GM19238 (cell line): ENCODE results near the gene LARP4B.

Source experiments
- DNase-seq: peaks from one replicate; pipeline ENCODE4 v3.0.0; 2011; ENCODE audit warnings: low spot score; ENCODE audit not compliant: insufficient read length

The LARP4B gene

DNA sequence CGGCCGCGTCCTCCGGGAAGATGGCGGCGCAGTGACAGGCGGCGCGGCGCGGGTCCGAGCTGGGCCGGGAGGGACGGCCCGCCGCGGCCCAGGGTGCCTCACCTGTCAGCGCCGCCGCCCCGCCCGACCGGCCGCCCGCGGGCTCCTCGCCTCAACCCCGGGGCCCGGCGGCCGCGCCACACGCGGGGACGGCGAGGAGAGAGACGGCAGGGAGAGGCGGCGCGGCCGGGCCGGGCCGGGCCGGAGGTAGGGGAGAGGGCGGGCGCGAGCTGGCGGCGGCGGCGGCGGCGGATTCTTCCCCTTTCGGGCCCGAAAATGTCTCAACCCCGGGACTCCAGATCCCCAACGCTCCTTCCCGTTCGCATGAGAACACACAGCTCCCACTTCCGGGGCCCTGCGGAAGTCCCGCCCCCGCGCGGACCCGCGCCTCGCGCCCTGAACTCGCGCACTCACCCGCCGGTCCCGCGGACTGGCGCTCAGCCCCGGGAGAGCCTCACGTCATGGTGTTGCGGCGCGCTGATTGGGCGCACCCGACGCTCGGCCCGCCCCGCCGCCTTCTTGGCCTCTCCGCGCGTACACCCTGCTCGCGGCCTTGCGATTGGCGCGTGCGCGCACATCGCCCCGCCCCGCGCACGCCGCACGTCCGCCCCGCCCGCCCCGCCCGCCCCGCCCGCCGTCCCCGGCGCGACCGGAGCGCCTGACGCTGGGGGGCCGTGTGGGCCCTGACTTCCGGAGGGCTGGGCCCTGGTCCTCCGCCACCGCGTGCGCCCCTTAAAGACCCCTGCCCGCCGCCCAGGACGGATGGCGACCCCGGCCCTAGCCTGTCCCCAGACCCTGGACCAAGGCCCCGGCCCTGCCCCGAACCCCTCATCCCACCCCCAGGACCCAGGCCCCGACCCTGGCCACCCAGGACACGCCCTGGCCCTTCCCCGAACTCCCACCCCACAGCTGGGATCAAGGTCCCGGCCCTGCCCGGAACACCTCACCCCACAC, at the start of gene LARP4B:
LARP4B (minus strand) TSS at position 380 of the 993 bp plus-strand sequence. CDS start 45,984 bp downstream, outside the sequence.
- peak; percentile 97 for DNase-seq

DNA sequence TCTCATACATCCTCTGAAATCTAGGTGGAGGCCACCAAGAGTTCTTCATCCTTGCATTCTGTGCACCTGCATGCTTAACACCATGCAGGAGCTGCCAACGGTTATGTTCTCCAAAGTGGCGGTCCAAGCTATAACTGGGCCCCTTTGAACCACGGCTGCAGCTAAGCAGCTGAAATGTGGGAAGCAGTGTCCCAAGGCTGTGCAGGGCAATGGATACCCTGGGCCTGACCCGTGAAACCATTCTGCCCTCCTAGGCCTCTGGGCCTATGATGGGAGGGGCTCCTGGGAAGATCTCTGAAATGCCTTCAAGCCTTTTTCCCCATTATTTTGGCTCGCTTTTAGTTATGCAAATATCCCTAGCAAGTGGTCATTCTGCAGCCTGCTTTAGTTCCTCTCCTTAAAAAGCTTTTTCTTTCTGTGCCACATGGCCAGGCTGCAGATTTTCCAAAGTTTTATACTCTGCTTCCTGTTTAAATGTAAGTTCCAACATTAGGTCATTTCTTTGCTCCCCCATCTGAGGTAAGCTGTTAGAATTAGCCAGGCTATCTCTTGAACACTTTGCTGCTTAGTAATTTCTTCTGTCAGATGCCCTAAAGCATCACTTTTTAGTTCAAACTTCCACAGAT, 49.1 kb upstream of the LARP4B start:
- DNase-seq = no peak

DNA sequence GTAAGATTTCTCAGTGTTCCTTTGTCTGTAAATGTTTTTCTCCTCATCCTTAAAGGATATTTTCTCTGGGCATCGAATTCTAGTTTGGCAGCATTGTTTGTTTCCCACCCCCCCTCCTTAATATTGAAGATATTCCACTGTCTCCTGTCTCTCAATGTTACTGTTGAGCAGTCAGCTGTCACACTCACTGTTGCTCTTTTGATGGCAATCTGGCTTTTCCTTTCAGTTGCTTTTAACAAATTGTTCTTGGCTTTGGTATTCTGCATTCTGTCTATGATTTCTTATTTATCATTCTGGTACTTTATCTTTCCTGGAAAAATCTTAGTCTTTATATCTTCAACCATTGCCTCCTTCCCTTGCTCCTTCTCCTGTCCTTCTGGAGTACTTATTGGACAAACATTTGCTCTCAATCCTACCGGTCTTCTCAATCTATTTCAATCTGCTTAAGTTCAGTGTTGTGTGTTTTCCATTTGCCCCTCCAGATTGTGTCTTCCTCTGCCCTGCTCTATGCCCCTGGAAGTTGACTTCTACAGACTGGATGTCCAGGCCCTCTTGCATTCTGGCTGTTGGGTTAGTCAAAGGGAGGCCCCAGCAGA, 47.4 kb upstream of the LARP4B start:
- DNase-seq = no peak

DNA sequence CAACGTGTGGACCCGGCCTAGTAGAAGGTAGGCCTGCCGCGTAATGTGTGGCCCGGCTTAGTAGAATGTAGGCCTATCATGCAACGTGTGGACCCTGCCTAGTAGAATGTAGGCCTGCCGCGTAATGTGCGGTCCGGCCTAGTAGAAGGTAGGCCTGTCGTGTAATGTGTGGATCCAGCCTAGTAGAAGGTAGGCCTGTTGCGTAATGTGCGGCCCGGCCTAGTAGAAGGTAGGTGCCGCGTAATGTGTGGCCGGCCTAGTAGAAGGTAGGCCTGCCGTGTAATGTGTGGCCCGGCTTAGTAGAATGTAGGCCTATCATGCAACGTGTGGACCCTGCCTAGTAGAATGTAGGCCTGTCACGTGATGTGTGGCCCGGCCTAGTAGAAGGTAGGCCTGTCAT, 44.8 kb upstream of the LARP4B start:
- DNase-seq = no peak

DNA sequence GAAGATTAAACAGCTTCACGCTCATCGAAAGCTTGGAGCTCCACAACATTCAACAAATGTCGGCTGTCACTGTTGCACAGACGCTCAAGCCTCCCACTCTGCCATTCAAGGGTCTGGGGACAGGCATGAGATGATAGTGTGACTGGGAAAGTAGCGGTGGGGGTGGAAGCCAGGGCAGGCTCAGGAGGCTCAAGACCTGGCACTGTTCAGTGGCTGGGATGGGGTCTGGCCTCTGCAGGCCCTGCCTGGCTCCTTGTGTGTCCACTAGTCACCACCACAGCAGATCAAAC, 43.2 kb upstream of the LARP4B start:
- DNase-seq = no peak

DNA sequence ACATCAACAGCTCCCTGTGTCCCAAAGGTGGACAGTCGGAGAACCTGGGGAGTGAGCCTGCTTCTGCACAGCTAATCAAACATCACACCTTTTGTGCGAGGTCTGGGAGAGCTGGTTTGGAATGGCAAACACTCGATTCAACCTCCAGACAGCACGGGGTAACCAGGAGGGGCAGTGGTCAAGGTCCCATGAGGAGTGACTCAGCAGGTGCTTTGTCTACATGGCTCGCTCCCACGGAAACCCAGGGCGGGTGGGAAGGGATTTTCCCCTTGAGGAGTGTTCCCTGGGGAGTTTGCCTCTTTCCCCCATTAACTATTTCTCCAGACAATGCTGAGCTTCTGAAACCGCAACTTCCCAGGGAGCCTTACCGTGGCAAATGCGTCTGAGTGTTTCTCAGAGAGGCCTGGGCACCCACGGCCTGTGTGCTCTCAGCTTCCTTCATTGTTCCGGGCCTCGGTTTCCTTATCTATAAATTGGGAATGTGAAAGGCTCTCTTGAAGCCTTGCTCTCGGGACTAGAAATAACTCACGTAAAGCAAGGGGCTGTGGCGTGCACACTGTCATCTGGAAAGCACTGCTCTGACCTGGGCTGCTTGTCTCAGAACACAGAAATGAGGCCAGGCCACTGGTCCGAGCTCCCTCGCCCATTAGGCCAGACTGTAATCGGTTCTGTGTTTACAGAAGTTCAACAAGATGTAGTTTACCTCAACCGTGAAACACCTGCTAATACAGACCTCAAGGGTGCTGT, 42.7 kb upstream of the LARP4B start:
- DNase-seq = no peak

DNA sequence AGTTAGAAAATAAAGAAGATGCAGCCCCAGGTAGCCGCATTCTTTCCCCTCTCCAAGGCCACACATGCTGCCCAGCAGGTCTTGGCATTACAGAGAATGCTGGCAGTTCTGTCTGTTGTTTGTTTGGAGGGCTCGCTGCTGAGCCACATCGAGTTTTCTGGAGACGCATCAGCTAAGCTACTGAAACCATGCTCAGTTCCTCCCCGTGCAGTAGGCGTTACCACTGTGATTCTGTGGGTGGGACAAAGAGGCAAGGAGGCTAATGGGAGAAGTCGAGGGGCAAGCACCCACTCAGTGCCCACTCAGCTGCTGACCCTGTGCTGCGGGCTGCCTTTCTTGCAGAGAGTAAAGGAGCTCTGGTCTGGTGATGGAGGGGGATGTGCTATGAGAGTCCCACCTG, 41.3 kb upstream of the LARP4B start:
- no peak for DNase-seq

DNA sequence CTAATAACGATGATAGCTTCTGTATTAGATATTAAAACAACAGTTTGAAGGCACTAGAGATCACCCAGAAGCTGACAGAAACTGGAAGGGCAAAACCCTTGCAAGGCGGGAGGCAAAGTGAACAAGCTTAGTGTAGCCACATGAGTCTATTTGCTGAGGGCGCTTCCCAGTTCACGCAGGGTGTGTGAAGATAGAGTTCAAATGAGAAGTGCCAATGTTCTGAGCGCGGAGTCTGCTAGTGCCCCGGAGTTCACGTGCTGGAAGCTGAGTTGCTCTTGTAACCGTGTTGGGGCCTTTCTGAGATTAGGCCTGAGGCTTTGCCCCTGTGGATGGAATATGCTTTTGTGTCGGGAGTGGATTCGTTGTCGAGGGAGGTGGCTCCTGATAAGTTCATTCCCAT, 40.1 kb upstream of the LARP4B start:
- DNase-seq = no peak

DNA sequence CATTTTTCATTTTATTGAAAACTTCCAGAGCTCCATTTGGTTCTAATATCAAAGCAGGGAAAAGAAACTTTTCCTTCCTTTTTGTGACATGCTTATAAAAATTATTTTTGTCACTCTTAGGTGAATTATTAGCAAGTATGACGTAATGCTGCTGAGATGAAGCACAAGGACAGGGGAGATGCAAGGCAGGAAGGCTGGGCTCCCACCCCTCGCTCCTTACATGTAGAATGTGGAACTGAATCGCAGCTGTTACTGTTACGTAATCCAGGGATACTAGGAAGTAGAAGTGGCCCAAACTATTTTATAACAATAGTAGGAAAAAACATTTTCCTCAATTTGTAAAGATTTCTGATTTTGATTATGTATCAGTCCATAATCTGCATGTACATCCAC, 39.6 kb upstream of the LARP4B start:
- no peak for DNase-seq

DNA sequence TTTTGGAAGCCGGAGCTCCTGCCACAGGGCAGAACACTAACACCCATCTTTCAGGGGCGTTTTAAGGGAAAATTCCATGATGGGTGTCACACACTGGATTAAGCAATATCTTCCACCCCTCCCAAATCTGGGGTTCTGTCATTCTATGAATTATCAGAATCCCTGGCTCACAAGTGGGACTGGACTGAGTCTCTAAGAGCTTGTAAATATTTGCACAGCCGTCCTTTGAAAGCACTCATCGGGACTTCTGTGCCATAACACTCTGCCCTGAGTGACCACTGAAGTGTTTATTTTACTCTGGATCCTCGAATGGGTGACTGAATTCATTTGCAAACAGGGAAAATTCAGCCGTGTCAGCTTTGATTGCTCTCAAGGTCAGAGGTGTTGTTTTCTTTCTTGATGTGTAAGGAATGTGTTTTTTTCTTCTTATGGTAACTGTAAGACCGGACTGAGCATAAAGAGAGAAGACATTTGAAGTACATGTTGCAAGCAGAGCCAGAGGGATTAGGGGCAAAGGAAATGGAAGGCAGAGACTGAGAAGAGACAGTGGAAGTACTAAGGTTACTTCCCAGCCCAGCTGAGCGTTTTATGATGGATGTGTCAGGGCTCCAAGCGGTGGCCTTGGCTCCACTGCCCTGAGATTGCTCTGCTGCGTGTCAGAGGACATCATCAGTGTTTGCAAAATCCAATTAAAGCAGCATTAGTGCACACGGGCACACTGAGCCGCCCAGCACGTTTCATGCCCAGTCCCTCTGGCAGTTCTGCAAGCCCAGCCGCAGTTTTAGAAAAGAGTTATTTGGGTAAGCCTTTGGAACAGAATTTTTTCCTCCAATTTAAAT, 39.0 kb upstream of the LARP4B start:
- DNase-seq = no peak

DNA sequence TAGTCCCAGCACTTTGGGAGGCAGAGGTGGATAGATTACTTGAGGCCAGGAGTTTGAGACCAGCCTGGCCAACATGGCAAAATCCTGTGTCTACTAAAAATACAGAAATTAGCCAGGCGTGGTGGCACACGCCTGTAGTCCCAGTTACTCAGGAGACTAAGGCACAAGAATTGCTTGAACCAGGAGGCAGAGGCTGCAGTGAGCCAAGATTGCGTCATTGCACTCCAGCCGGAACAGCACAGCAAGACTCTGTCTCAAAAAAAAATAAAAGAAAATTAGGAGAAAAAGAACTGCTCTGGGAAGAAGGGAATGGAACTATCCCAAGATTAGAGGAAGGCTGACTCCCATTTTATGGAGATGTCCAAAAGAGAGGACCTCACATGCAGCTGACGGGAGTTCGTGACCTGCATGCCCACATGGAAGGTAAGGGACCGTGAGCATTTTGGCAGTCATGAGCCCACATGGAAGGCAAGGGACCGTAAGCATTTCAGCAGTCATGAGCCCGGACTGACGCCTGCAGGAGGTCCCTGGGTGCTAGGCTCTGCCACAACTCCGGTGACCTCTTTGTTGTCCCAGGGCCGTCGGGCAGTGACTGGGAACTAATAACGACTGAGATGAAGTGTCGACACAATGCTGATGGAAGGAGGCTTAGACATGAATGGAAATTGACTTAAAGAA, 38.1 kb upstream of the LARP4B start:
- no peak for DNase-seq

DNA sequence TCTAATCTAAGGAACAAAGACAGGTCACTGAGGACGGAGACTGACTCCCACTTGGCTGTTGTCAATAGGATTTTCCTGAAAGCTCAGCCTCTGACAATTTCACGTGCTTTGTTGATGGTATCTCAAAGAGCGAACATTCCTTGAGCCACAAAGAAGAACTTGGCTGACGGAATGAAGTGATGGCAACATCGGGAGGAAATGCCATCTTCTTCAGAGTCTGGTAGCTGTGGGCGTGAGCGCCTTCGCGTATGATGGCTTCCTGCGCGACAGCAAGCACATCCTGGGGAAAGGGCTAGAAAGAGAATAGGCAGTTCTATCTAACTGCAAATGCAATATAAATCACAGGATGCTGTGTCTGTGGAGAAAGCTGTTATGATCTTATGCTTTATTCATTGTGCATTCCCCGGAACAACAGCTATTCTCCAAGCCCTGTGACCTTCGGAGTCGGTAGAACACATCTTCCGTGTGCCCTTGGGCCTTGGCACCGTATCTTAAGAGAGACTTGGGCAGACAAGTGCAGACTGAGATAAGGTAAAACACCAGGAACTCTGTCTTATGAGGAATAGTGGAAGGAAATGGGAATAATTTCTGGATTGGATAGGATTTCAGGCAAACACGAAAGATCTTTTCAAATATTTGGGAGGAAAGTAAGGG, 37.2 kb upstream of the LARP4B start:
- DNase-seq = no peak

DNA sequence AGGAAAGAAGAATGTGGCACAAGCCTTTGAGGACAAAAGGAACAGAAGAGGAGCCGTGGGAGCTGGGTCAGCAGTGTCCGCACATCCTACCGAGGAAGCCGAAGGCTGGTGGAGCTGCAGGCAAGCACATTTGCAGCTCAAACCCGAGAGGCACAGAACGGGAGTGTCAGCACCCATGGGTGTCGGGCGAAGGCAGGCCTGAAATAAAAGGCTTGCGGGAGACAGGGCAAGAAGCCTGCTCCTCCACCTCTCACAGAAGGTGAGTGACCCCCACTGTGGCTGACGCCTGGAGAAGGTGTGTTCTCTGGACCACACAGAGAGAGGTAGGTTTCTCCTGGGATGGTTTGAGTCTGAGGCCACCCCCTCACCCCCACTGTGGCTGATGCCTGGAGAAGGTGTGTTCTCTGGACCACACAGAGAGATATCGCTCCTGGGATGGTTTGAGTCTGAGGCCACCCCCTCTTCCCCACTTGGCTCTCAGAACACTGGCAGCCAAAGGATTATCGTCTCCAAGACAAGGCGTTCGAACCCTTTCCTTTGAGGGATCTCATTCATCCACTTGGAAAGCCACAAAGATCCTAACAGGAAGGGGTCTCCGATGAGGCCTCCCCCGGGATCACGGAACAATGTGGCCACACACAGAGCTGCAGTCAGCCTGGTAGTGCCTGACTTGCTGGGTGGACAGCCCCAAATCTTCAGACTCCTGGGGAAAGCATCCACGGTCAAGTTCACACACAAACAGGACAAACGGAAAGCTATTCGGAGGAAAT, 35.1 kb upstream of the LARP4B start:
- no peak for DNase-seq

DNA sequence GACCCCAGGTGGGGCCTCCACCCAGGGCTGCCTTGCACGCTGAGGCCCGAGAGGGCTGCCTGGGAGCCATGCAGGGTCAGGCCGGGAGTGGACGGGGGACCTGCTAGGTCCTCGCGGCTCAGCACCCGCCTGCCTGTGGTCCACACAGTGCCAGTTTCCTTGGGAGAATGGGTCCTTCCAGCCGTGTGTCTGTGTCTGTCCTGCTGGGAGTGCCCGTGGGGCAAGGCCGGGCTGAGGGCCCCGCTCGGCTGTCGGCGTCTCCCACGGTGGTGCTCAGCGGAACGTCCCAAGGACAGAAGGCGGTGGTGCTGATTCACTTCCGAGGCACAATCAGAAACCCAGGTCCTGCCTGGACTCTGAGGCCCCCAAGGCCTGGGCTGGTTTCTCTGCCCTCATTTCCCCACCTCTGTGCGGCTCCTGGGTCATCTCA, 33.5 kb upstream of the LARP4B start:
- no peak for DNase-seq

DNA sequence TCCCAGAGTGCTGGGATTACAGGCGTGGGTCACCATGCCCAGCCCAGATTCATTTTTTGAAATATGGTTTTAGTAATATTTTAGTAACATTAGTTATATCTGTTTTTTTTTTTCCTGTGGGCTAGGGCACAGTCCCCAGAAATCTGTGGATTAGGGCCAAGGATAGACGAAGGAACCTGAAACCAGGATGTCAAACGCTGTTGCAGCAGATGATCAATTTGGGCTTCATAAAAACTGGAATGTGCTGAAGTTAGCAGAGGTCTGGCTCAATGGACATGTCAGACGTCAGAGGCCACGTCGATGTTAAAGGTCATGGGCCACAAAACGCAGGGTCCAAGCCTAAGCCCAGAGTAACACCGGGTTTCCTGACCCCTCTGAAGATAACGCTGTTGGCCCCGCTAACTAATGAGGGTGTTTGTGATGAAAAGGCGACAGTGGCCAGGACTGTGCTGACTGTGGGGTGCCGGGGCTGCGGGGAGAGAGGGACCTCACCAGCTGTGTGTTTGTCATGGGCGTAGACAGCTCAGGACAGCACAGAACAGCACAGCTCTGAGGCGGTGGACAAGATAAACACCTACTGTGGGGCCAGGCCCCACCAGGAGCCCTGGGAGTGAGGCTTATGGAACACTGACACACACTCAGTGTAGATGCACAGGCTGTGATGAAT, 32.9 kb upstream of the LARP4B start:
- no peak for DNase-seq

DNA sequence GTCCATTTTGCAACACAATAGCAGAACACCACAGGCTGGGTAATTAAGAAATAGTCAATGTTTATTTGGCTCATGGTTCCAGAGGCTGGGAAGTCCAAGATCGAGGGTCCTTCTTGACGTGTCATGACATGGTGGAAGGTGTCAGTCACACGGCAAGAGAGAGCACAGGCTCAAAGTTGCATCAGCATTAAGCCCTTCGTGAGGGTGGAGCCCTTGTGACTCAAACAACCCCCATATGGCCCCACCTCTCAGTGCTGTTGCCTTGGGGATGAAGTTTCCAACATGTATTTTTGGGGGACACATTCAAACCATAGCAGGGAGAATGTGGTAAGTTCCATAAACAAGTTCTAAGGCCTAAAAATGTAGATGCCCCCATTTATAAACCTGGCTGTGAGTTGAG, 32.1 kb upstream of the LARP4B start:
- DNase-seq = no peak

DNA sequence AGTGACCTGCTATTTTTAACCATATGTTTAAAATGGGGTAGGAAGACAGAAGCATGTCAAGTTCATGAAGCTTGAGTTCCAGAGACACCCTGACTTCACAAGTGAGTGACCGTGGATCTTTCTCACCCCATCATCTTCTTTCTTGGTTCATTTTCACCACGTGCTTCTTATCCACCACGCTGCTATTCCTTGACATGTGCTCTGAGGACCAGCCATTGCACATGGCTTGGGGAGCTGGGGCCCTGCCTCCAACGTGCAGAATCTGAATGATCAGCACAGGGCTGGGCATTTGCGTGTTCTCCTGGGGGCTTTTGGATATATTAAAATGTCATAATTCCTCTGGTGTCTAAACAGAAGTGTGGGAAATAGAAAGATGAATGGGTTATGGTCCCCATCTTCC, 31.7 kb upstream of the LARP4B start:
- no peak for DNase-seq

DNA sequence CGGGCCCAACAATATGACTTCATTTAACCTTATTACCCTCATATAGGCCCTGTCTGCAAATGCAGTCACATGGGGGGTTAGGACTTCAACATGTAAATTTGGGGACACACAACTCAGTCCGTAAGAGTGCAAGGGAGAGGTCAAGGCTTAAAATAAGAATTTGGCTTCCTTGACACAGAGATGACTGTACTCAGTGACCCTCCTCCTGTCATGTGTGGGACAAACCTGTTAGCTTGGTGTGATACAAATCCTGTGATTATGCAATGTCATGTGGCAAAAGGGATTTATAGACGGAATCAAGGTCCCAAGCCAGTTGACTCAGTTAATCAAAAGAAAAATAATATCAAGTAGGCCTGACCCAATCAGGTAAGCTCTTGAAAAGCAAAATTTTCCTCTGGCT, 30.8 kb upstream of the LARP4B start:
- no peak for DNase-seq

DNA sequence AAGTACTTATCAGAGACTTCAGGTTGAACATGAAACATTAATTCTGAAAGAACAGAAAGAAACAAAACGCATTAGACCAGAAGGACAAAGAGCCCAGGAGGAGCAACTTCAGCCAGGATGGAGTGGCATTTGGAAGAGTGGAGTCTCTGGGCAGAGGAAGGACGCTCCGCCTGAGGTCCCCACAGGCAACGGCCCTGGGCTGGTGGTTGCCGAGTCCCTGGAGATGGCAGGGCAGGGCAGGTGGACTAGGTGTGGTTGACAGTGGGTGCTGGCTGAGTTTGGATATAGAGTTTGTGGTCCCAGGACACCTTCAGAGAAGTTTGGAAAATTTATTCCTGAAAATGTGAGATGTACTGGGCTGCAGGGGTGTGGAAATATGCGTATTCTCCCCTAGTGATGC, 27.4 kb upstream of the LARP4B start:
- no peak for DNase-seq
